ENCODE results near the gene ZNF32.

DNA sequence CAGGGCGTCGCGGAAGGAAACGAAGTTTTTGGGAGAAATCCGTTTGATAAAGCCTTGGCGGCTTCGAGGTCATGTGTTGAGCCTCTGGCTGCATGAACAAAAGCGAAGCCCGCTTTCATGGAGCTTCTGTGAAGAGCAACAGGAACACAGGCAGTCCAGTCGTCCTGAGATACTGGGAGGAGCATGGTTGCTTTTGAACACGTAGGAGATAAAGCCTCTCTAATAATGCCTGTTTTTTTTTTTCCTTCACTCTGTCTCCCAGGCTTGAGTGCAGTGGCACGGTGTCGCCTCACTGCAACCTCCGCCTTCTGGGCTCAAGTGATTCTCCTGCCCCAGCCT, 473 bp upstream of the ZNF32 start:
- TF ChIP-seq, protein P1, sequence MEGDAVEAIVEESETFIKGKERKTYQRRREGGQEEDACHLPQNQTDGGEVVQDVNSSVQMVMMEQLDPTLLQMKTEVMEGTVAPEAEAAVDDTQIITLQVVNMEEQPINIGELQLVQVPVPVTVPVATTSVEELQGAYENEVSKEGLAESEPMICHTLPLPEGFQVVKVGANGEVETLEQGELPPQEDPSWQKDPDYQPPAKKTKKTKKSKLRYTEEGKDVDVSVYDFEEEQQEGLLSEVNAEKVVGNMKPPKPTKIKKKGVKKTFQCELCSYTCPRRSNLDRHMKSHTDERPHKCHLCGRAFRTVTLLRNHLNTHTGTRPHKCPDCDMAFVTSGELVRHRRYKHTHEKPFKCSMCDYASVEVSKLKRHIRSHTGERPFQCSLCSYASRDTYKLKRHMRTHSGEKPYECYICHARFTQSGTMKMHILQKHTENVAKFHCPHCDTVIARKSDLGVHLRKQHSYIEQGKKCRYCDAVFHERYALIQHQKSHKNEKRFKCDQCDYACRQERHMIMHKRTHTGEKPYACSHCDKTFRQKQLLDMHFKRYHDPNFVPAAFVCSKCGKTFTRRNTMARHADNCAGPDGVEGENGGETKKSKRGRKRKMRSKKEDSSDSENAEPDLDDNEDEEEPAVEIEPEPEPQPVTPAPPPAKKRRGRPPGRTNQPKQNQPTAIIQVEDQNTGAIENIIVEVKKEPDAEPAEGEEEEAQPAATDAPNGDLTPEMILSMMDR (IDR thresholded peaks at IDR 0.05), result no peak
- TF ChIP-seq POLR2A (IDR thresholded peaks at IDR 0.05), result no peak
